GM21576 (cell line): Measurements from ENCODE around the gene TIMM22.
"Not testable (repeated sequence)": the region's sequence is repeated elsewhere in the genome, so short reads cannot be mapped to it uniquely, and the experiment has no call there.

Source experiments
- ATAC-seq: cut with Tn5 transposase; IDR thresholded peaks from one replicate; pipeline ENCODE4 v1.9.1; 2021; ENCODE audit warnings: mild to moderate bottlenecking, moderate library complexity; ENCODE audit not compliant: unreplicated experiment

The TIMM22 gene

GRCh38 chr17:996554-997344 lies at the start of gene TIMM22:
TIMM22 (plus strand) TSS chr17:997129; CDS start chr17:997143, 14 bp downstream.
- ATAC-seq: peak; percentile 89

GRCh38 chr17:948284-948852 lies 48.6 kb upstream of the TIMM22 start:
- no peak for ATAC-seq

- no peak for ATAC-seq
These were observed 47.2 kb upstream of the TIMM22 start for GRCh38 chr17:949623-950303.

- ATAC-seq: no peak
These were observed 45.4 kb upstream of the TIMM22 start for GRCh38 chr17:951325-952132.

GRCh38 chr17:952592-952991 lies 44.3 kb upstream of the TIMM22 start:
- not testable (repeated sequence) for ATAC-seq

GRCh38 chr17:953767-954166 lies 43.2 kb upstream of the TIMM22 start:
- no peak for ATAC-seq

- ATAC-seq: no peak
These were observed 42.3 kb upstream of the TIMM22 start for GRCh38 chr17:954431-955164.

- ATAC-seq: no peak
These were observed 40.0 kb upstream of the TIMM22 start for GRCh38 chr17:956905-957304.

- ATAC-seq: no peak
These were observed 39.0 kb upstream of the TIMM22 start for GRCh38 chr17:957856-958421.

GRCh38 chr17:958712-959451 lies 38.0 kb upstream of the TIMM22 start:
- ATAC-seq: no peak

GRCh38 chr17:962166-962565 lies 34.8 kb upstream of the TIMM22 start:
- ATAC-seq: no peak

GRCh38 chr17:962670-963069 lies 34.3 kb upstream of the TIMM22 start:
- no peak for ATAC-seq

GRCh38 chr17:964876-965275 lies 32.1 kb upstream of the TIMM22 start:
- no peak for ATAC-seq

- ATAC-seq: no peak
These were observed 31.5 kb upstream of the TIMM22 start for GRCh38 chr17:965311-965989.

- ATAC-seq: no peak
These were observed 29.8 kb upstream of the TIMM22 start for GRCh38 chr17:967122-967521.

GRCh38 chr17:968812-969730 lies 27.9 kb upstream of the TIMM22 start:
- ATAC-seq: no peak

- ATAC-seq: no peak
These were observed 27.0 kb upstream of the TIMM22 start for GRCh38 chr17:969811-970355.

GRCh38 chr17:970364-970763 lies 26.6 kb upstream of the TIMM22 start:
- no peak for ATAC-seq
